Measurements from ENCODE around the gene ENTPD2.

ENTPD2 gene

DNA sequence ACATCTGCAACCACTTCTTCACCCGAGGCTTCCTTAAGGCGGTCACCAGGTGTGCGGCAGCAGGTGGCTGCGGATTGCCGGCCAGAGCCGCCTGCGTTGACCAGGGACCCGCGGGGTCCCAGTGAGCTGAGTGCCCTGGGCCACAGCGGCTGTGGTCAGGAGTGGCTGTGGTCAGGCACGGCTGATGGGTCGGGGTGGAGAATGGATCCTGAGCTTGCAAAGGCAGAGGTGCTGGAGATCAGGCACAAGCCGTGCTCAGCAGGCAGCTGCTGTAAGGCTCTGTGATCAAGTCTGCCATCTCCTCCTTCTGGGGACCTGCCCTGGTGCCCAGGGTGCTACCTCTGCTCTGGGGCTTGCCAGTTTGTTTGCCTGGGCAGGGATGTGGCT, 25.5 kb upstream of the ENTPD2 start:
- no peak for DNase-seq (ENCODE audit: low read depth)

DNA sequence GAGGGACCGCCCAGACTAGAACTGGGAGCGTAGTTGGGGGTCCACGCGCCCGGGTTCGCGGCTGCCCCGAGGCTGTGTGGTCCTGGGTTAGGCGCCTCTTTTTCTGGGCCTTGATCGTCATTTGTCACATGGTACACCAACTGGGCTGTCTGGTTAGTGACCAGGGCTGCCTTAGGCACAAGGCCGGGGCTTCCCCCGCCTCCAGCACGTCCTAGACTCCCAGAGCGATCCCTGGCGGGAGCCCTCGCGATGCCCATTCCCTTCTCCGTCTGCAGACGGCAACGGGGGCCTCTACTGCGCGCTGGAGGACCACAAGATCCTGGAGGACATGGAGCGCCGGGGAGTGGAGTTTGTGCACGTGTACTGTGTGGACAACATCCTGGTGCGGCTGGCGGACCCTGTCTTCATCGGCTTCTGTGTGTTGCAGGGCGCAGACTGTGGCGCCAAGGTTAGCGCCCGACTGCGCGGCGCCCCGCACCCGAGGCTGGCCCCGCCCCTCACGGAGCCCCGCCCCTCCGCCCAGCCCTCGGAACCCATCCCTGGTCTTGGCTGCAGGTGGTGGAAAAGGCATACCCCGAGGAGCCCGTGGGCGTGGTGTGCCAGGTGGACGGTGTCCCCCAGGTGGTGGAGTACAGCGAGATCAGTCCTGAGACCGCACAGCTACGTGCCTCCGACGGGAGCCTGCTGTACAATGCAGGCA, 25.0 kb upstream of the ENTPD2 start:
- DNase-seq (ENCODE audit: low read depth): no peak

DNA sequence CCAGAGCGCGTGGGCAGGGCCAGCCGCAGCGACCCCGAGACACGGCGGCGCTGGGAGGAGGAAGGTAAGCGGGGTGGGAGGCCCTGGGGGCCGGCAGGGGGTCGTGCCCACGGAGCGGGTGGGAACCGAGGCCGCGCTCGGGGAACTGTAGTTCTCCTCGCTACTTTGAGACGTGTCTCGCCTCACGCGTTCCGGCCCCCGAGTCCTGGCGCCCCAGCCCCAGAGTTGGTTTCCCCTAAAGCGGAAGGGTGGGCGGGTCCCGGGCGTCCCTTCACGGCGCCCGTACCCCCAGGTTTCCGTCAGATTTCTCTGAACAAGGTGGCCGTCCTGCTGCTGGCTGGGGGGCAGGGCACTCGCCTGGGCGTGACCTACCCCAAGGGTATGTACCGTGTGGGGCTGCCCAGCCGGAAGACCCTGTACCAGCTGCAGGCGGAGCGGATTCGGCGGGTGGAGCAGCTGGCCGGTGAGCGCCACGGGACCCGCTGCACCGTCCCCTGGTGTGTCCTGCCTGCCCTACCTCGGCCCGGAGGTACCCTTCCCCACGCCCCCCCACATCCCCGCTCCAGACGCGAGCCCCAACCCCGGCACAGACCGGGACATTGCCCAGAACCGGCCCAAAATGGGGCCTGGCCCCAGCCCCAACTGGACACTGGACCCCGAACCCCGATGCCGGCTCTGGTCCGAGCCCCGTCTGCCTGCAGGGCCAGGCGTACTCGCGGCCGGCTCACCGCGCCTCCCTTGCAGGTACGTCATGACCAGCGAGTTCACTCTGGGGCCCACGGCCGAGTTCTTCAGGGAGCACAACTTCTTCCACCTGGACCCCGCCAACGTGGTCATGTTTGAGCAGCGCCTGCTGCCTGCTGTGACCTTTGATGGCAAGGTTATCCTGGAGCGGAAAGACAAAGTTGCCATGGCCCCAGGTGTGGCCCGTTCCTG, 24.2 kb upstream of the ENTPD2 start:
- DNase-seq (ENCODE audit: low read depth): no peak

DNA sequence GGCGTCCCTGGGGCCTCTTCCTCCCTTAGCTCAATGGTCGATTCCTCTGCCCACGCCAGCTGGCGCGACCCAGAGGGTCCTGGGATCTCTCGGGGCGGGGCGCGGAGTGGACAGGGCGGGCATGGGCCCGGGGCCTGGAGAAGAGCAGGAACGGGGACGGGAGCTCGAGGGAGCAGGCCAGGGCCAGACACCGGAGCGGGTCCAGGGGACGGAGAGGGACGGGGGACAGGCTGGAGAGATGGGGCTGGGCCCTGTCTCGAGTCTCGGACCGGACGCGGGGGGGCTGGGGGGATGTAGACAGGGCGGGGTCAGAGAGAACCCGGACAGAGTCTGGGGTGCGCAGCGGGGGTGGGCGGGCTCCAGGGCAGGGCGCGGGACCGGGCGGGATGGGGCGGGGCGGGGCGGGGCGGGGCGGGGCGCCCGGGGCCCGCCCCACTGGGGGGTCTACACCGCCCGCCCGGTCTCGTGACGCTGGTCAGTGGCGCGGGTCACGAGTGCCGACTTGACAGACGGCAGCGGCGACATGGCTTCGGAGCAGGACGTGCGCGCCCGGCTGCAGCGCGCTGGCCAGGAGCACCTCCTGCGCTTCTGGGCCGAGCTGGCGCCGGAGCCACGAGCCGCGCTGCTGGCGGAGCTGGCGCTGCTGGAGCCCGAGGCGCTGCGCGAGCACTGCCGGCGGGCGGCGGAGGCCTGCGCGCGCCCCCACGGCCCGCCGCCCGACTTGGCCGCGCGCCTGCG, 23.3 kb upstream of the ENTPD2 start, which contains the start of gene UAP1L1:
Gene UAP1L1 (plus strand): TSS at position 508 of the 738 bp plus-strand sequence. CDS start 16 bp downstream, at position 524.
- DNase-seq (ENCODE audit: low read depth): peak; percentile 24

DNA sequence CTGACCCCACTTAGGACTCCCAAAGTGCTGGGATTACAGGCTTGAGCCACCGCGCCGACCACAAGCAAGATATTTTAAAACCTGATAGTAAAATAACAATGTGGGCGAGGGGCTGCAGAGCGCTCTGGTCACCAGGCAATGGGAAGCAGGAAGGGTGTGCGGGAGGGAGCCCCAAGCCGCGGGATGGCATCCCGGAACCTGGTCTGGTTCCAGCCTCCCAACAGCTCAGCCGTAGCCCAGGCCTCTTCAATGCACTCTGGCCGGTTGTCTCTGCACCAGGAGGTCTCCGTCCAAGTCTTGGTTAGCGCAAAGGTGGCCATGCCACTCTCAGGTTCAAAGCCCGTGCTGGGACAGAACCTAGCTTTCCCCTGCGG, 22.8 kb upstream of the ENTPD2 start:
- DNase-seq (ENCODE audit: low read depth): no peak

- DNase-seq (ENCODE audit: low read depth): no peak
These were observed 21.5 kb upstream of the ENTPD2 start for GRCh38 chr9:137075275-137075775.

DNA sequence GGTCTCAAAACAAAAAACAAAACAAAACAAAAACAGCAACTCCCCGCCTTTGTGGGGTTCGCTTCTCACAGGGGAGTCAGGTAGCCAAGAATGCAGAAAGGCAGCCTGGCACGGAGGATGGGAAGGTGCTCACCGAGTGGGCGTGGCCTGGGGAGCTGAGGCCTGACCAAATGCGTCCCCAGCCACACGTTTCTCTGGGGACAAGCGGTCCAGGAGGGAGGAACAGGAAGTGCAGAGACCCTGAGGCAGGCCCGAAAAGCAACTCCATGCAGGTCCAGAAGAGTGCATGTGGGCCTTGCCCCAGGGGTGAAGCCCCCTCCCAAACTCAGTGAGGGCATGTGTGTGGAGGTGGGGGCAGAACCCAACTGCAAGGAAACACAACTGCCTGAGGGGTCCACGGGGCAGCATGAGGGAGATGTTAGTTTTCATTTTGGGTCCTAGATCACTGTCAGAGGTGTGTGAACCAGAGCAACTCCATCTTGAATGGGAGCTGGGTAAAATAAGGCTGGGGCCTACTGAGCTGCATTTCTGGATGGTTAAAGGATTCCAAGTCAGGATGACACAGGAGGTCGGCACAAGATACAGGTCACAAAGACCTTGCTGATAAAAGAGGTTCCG, 20.9 kb upstream of the ENTPD2 start:
- DNase-seq (ENCODE audit: low read depth): no peak

- DNase-seq (ENCODE audit: low read depth): no peak
These were observed 20.1 kb upstream of the ENTPD2 start for GRCh38 chr9:137073992-137074399.

- DNase-seq (ENCODE audit: low read depth): no peak
These were observed 17.4 kb upstream of the ENTPD2 start for GRCh38 chr9:137071282-137071681.

DNA sequence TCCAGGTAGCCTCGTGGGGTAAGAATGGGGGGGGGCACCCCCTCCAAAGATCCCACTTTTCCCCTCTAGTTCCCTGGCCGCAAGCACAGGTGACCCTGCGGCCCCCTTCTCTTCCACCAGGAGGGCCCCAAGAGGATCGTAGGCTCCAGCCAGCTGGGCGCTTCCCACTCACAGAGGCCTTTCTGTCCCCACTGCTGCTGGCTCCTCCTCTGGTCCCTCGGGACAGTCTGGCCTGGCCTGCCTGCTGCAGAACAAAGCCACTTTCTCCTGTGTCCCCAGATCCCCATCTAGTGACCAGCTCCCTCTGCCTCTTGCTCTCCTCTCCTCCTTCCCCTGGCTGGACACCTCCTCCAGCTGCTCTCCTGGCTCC, 17.0 kb upstream of the ENTPD2 start:
- DNase-seq (ENCODE audit: low read depth): no peak

- DNase-seq (ENCODE audit: low read depth): peak; percentile 62
These were observed 16.5 kb upstream of the ENTPD2 start, which contains the start of gene SAPCD2 for GRCh38 chr9:137070201-137070905. Gene SAPCD2, minus strand, starts transcription at chr9:137070557. Its CDS starts 97 bp downstream, at chr9:137070460.

DNA sequence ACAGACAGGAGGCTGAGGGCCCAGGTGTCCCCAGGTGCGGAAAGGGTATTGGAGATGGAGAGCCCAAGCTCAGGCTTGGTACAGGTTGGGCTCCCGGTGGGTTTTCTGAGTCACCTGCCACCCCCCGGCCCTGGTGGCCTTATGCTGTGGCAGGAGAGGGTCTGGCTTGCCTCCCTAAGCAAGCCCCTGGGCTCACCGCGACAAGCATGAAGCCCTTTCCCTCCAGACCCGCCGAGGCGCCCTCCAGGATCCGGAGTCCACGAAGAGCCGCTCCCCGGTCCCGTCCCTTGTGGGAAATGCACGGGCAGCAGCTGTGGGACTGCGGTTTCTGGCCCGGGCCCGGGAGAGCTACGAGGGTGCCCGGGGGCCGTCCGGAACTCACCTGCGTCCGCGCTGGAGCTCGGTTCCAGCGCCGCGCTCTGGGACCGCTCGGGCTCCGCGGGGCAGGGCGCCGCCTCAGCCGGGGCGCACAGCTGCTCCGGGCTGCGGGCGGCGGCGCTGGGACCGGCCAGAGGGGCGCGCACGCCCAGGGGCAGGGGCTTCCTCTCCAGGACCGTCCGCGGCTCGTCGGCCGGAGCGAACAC, 15.7 kb upstream of the ENTPD2 start:
- no peak for DNase-seq (ENCODE audit: low read depth)

DNA sequence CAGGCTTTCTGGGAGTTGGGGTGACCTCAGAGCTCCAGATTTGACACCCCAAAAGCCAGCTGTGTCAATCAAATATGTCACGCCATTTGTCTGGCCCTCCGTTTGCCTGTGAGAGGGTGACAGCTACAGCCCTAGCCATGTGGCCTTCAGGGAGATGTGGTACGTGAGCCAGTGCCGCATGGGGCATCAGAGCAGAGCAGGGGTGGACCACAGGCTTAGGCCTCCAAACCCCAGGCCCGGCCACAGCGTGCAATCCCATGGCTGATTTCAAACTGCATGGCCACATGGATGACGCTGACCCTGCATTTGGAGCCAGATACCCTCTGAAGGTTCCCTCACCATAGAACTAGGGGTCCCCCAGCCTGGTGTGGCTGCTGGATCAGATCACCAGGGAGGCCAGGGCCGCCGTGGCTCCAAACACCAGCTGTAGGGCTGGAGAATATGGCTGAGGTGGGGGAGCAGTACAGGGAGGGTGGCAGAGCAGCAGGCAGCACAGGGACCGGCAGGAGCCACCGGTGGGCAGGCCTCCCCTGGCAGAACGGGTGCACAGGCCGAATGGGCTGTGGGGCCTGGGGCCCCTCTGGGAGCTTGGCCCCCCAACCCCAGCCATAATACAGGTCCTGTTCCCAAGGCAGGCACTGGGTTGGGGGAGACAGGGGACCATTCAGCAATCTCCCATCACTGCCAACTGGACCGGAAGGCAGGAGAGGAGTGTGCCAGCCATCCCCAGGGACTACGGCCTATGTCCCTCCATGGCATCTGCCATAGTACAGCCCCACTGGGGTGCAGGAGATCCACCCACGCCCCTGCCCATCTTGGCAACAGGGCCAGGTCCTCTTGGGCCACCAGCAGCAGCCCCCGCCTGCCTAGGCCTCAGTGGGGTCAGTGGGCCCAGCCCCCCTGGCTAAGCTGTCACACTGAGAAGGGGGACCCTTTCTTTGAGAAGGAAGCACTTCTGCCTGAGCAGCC, 15.0 kb upstream of the ENTPD2 start:
- no peak for DNase-seq (ENCODE audit: low read depth)

GRCh38 chr9:137067860-137068538, 14.1 kb upstream of the ENTPD2 start:
- peak; percentile 40 for DNase-seq (ENCODE audit: low read depth)

DNA sequence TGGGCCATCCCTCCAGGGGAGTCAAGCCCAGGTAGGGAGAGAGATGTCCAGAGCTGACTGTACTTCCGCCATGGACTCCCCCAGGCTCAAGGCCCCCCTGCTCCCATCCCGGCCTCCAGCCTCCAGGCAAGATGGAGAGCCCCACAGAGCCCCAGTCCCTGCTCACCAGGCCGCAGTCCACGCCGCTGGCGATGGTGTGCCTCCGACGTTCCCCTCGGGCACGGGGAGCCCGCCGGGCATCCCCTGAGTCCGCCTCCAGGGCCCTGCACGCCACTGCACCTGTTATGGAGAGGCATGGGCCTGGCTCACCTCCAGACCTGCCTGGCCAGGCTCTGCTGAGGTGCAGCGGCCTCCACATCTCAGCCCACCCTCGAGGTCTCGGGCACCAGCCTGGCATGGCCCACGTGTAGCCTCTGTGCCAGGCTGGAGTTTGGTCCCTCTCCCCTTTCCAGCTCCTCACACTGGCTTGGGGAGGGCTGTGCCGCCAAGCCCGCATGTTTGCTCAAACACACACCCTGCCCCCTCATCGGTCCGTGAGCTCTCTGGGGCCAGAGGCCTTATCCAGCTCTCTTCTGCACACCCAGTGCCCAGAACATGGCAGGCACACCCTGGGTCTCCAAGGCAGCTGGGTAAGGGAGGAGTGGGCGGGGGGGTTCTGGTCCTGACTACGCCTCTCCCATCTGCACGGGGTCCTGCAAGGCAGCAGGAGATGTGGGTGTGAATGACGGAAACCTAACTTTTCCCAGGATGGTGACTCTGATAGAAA, 12.4 kb upstream of the ENTPD2 start:
- no peak for DNase-seq (ENCODE audit: low read depth)

DNA sequence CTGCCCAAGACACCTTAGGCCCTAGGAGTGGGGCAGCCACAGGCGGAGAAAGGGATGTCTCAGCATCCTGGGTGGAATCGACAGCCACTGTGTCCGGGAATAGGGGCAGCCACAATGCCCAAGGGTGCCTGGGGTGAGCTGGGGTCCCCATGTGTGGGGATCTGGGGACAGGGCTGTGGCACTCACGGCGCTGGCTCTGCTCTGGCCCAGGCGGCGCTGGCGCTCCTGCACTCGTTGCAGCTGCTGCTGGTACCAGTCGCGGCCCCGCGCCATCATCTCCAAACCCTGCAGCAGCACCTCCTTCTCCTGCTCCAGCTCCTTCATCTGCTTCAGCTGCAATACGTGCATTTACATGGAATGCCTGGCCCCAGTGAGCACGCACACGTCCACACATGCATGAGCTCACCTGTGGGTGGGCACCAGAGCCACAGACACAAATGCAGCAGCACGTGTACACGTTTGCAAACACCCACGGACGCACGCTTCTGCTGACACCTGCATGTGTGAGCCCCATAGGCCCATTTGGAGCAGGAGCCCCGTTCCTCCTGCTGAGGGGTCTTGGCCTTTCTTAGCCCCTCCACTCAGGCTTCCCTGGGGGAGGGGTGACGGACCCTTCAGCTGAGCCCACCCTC, 11.6 kb upstream of the ENTPD2 start:
- no peak for DNase-seq (ENCODE audit: low read depth)

GRCh38 chr9:137064880-137065164, 11.0 kb upstream of the ENTPD2 start:
- DNase-seq (ENCODE audit: low read depth): no peak
